ENCODE measurements around the gene MAGEB17.
"Not testable (repeated sequence)": the region's sequence is repeated elsewhere in the genome, so short reads cannot be mapped to it uniquely, and the experiment has no call there.

Gene MAGEB17

DNA sequence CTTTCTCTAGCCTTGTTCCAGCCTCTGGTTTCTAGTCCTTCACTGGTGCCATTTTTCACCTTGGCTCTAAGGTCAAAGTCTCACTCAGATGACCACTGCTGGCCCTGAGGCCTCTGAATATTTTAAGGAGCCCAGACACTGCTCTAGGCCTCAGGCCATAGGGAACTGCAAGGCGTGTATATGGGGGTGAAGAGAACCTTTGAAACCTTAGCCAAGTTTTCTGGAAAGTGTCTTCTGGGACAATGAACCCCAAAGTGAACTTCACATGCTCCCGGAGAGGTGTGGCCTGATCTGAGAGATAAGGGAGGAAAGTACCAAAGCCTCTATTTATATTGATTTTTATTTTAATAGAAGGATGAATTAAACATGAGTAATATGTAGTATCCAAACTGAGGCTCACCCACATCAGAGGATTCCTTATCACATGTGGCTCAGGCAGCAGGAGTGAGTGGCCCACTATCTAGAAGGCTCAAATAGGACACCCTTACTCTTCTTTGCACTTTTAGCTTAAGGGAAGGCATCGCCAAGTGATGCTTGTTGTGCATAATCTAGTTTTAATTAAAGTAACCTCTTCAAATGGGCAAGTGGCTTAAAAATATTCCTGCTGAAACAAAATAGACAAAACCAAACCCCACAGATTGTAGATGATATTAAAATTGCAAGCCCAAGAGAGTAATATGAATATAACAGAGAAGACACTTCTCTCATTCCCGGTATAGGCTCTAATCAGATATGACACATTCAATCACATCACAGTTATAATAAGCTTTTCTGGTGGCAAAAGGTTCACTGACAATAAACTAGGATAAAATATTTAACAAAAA, 25.6 kb upstream of the MAGEB17 start:
- H3K4me1 ChIP-seq (ENCODE audit: insufficient read depth, insufficient read length) = no peaks in the 10 kb centered on the region
- TF ChIP-seq YY1 (IDR thresholded peaks at IDR 0.05; ENCODE audit: insufficient read depth, insufficient read length) (no peak), ZNF274 (IDR thresholded peaks at IDR 0.05; ENCODE audit: low read depth, low read length) (no peak), SUZ12 (IDR thresholded peaks at IDR 0.05; ENCODE audit: extremely low read depth, insufficient read depth, insufficient read length) (no peak)
- H3K4me3 ChIP-seq (ENCODE audit: insufficient read length, low read depth) = no peak overlapping the region
- no peak overlapping the region for H3K9ac ChIP-seq (ENCODE audit: insufficient read length, low read depth)
- no peaks in the 10 kb centered on the region for H3K27me3 ChIP-seq (ENCODE audit: insufficient read depth, insufficient read length)
- H3K9me3 ChIP-seq (ENCODE audit: insufficient read depth, low read length) = no peaks in the 10 kb centered on the region
- DNase-seq (ENCODE audit: low read depth, low spot score) = no peak
- no peaks in the 10 kb centered on the region for H3K36me3 ChIP-seq (ENCODE audit: insufficient read depth, insufficient read length, low read length)

DNA sequence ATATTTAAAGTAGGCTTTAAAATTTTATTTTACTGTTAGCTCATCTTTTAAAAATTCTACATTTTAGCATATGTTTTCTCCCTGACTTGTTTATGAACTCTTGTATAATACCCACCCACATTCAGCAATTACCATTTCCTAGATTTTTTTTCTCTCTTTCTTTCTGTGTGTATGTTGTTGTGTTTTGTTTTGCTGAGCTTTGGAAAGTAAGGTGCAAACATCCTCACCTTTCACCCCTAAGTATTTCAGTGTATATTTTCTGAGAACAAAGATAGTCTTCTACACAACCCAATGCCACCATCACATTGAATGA, 25.1 kb upstream of the MAGEB17 start:
- H3K9ac ChIP-seq (ENCODE audit: insufficient read length, low read depth) = no peak overlapping the region
- no peak overlapping the region for H3K4me3 ChIP-seq (ENCODE audit: insufficient read length, low read depth)
- no peaks in the 10 kb centered on the region for H3K4me1 ChIP-seq (ENCODE audit: insufficient read depth, insufficient read length)
- TF ChIP-seq ZNF274 (IDR thresholded peaks at IDR 0.05; ENCODE audit: low read depth, low read length) = no peak
- no peak for TF ChIP-seq YY1 (IDR thresholded peaks at IDR 0.05; ENCODE audit: insufficient read depth, insufficient read length)
- TF ChIP-seq SUZ12 (IDR thresholded peaks at IDR 0.05; ENCODE audit: extremely low read depth, insufficient read depth, insufficient read length) = no peak
- H3K27me3 ChIP-seq (ENCODE audit: insufficient read depth, insufficient read length) = no peaks in the 10 kb centered on the region
- H3K36me3 ChIP-seq (ENCODE audit: insufficient read depth, insufficient read length, low read length) = no peaks in the 10 kb centered on the region
- no peak for DNase-seq (ENCODE audit: low read depth, low spot score)
- H3K9me3 ChIP-seq (ENCODE audit: insufficient read depth, low read length) = no peaks in the 10 kb centered on the region

DNA sequence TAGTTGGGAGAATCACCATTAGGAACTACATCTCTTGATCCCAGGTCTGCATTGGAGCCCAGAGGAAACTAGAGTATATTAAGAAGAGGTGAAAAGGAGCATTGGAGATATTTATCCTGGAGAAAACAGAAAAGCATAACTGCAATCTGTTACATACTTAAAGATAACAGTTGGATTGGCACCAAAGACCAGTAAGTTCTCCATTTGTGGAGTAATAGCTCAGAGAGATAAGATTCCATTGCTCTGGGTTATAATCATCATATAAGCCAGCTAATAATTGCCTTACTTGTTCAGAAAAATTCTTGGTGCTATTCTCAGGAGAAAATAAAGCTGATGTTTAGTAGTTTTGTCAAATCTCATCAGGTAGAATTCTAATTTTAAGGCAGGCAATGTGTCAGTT, 23.3 kb upstream of the MAGEB17 start:
- no peak for DNase-seq (ENCODE audit: low read depth, low spot score)
- Histone ChIP-seq H3K27me3 (ENCODE audit: insufficient read depth, insufficient read length) (no peaks in the 10 kb centered on the region), H3K4me1 (ENCODE audit: insufficient read depth, insufficient read length) (no peaks in the 10 kb centered on the region), H3K36me3 (ENCODE audit: insufficient read depth, insufficient read length, low read length) (no peaks in the 10 kb centered on the region), H3K4me3 (ENCODE audit: insufficient read length, low read depth) (no peak overlapping the region), H3K9me3 (ENCODE audit: insufficient read depth, low read length) (no peaks in the 10 kb centered on the region), H3K9ac (ENCODE audit: insufficient read length, low read depth) (no peak overlapping the region)
- TF ChIP-seq ZNF274 (IDR thresholded peaks at IDR 0.05; ENCODE audit: low read depth, low read length) (no peak), YY1 (IDR thresholded peaks at IDR 0.05; ENCODE audit: insufficient read depth, insufficient read length) (no peak), SUZ12 (IDR thresholded peaks at IDR 0.05; ENCODE audit: extremely low read depth, insufficient read depth, insufficient read length) (no peak)

DNA sequence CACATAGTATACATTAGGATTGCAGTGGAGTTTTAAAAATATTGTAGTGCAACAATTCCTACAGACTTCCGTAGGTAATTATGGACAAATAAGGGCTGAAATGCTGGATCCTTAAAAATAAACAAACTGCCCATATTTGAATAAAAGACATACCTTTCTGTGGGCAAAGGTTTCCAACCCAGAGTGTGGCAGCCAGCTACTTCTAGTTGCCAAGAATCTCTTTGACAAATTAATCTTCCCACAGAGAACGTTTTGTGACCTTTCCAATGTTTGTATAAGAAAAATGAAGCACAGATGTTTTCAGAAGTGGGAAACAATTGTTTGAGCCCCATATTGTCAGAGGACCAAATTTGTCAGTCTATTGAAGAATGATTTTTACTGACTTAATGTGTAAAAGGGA, 22.9 kb upstream of the MAGEB17 start:
- H3K9me3 ChIP-seq (ENCODE audit: insufficient read depth, low read length) = no peaks in the 10 kb centered on the region
- TF ChIP-seq SUZ12 (IDR thresholded peaks at IDR 0.05; ENCODE audit: extremely low read depth, insufficient read depth, insufficient read length) (no peak), ZNF274 (IDR thresholded peaks at IDR 0.05; ENCODE audit: low read depth, low read length) (no peak), YY1 (IDR thresholded peaks at IDR 0.05; ENCODE audit: insufficient read depth, insufficient read length) (no peak)
- no peaks in the 10 kb centered on the region for H3K36me3 ChIP-seq (ENCODE audit: insufficient read depth, insufficient read length, low read length)
- no peaks in the 10 kb centered on the region for H3K27me3 ChIP-seq (ENCODE audit: insufficient read depth, insufficient read length)
- H3K4me3 ChIP-seq (ENCODE audit: insufficient read length, low read depth) = no peak overlapping the region
- no peak overlapping the region for H3K9ac ChIP-seq (ENCODE audit: insufficient read length, low read depth)
- DNase-seq (ENCODE audit: low read depth, low spot score) = no peak
- no peaks in the 10 kb centered on the region for H3K4me1 ChIP-seq (ENCODE audit: insufficient read depth, insufficient read length)

DNA sequence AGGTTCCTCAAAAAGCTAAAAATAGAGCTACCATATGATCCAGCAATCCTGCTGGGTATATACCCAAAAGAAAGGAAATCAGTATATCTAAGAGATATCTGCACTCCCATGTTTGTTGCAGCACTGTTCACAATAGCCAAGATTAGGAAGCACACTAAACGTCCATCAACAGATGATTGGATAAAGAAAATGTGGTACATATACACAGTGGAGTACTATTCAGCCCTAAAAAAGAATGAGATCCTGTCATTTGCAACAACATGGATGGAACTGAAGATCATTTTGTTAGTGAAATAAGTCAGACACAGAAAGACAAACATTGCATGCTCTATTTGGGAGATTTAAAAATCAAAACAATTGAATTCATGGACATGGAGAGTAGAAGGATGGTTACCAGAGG, 22.2 kb upstream of the MAGEB17 start:
- not testable (repeated sequence) for H3K4me3 ChIP-seq (ENCODE audit: insufficient read length, low read depth); H3K9me3 ChIP-seq (ENCODE audit: insufficient read depth, low read length); H3K27me3 ChIP-seq (ENCODE audit: insufficient read depth, insufficient read length); H3K4me1 ChIP-seq (ENCODE audit: insufficient read depth, insufficient read length); DNase-seq (ENCODE audit: low read depth, low spot score); H3K36me3 ChIP-seq (ENCODE audit: insufficient read depth, insufficient read length, low read length); H3K9ac ChIP-seq (ENCODE audit: insufficient read length, low read depth)

DNA sequence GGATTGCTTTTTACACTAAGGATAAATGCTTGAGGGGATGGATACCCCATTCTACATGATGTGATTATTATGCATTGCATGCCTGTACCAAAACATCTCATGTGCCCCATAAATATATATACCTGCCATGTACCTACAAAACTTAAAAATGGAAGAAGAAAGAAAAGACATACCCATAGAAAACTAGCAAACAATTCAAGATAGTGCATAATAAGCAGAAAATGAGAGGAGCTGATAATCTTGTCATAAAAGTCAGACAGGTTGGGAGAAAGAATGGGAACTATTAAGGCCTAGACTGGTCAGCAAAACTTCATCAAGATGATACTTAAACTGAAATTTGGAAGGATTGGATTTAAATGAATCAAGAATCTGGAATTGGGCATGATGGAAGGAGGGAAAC, 21.6 kb upstream of the MAGEB17 start:
- no peak overlapping the region for H3K4me3 ChIP-seq (ENCODE audit: insufficient read length, low read depth)
- no peaks in the 10 kb centered on the region for H3K4me1 ChIP-seq (ENCODE audit: insufficient read depth, insufficient read length)
- no peak overlapping the region for H3K9ac ChIP-seq (ENCODE audit: insufficient read length, low read depth)
- no peak for DNase-seq (ENCODE audit: low read depth, low spot score)
- H3K27me3 ChIP-seq (ENCODE audit: insufficient read depth, insufficient read length) = no peaks in the 10 kb centered on the region
- no peak for TF ChIP-seq YY1 (IDR thresholded peaks at IDR 0.05; ENCODE audit: insufficient read depth, insufficient read length)
- no peak for TF ChIP-seq SUZ12 (IDR thresholded peaks at IDR 0.05; ENCODE audit: extremely low read depth, insufficient read depth, insufficient read length)
- no peak for TF ChIP-seq ZNF274 (IDR thresholded peaks at IDR 0.05; ENCODE audit: low read depth, low read length)
- no peaks in the 10 kb centered on the region for H3K9me3 ChIP-seq (ENCODE audit: insufficient read depth, low read length)
- no peaks in the 10 kb centered on the region for H3K36me3 ChIP-seq (ENCODE audit: insufficient read depth, insufficient read length, low read length)

DNA sequence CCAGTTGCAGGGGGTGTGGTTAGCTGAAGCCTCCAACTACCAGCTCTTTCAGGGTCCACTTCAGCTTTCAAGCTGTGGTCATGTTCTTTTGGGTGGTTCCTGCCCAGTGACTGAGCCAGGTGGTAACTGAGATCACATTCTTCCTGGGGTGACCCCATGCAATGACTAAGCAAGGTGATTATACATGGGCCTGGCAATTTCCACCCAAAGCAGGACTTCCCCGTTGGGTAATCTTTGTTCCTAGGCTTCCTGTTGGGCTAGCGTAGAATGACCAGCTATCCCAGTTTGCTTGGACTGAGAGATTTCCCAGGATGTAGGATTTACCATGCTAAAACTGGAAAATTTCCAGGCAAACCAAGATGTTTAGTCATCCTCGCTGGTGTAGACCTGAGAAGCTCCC, 18.4 kb upstream of the MAGEB17 start:
- Histone ChIP-seq H3K4me3 (ENCODE audit: insufficient read length, low read depth) (no peak overlapping the region), H3K9me3 (ENCODE audit: insufficient read depth, low read length) (no peaks in the 10 kb centered on the region), H3K4me1 (ENCODE audit: insufficient read depth, insufficient read length) (no peaks in the 10 kb centered on the region), H3K9ac (ENCODE audit: insufficient read length, low read depth) (no peak overlapping the region), H3K27me3 (ENCODE audit: insufficient read depth, insufficient read length) (no peaks in the 10 kb centered on the region), H3K36me3 (ENCODE audit: insufficient read depth, insufficient read length, low read length) (no peaks in the 10 kb centered on the region)
- TF ChIP-seq YY1 (IDR thresholded peaks at IDR 0.05; ENCODE audit: insufficient read depth, insufficient read length) (no peak), SUZ12 (IDR thresholded peaks at IDR 0.05; ENCODE audit: extremely low read depth, insufficient read depth, insufficient read length) (no peak), ZNF274 (IDR thresholded peaks at IDR 0.05; ENCODE audit: low read depth, low read length) (no peak)
- no peak for DNase-seq (ENCODE audit: low read depth, low spot score)
